Tongue (tissue), 2 donors: Measurements from ENCODE around the gene B4GALT6. TPM values are rescaled to one million over a fixed set of nuclear protein-coding genes. Genes with fewer than 3 reads are reported as not detected.

Source experiments
- DNase-seq: peaks from one replicate; pipeline ENCODE4 v3.0.0-alpha.2; 2015
- total RNA-seq: library from RNA; depleted of rRNA; stranded (reverse); fragments of >200 nt; gene quantifications from one replicate; pipeline ENCODE4 v1.2.3, GENCODE V29; 2014

Gene B4GALT6
- total RNA-seq, 1 donor from 2014 or later = 7.2 TPM

GRCh38 chr18:31658670-31659575, 25.5 kb downstream of the B4GALT6 start:
- no peak for DNase-seq

- peak; percentile 61 for DNase-seq
Measured at GRCh38 chr18:31657823-31658669, 26.3 kb downstream of the B4GALT6 start.

- no peak for DNase-seq
Measured at GRCh38 chr18:31656754-31657153, 27.6 kb downstream of the B4GALT6 start.

- DNase-seq = no peak
Measured at GRCh38 chr18:31655354-31655753, 29.0 kb downstream of the B4GALT6 start.

- no peak for DNase-seq
Measured at GRCh38 chr18:31652877-31653276, 31.5 kb downstream of the B4GALT6 start.

DNA sequence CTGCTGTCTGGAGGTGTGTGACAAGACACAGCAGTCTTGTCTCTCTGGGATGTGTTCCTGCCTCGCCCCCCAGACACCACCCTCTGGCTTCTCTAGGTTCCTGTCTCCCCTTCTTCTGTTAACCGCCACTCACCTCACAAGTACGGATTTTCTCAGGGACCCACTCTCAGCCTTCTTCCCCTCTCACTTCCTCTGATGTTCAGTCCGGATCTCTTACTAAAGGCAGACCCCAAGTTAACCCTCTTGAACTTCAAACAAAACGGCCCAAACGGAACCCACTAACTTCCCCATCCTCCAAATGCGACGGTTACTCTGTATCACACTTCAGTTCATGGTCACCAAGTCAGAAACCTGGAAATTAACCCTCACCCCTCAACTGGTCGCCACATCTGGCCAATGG, 32.0 kb downstream of the B4GALT6 start:
- no peak for DNase-seq

DNA sequence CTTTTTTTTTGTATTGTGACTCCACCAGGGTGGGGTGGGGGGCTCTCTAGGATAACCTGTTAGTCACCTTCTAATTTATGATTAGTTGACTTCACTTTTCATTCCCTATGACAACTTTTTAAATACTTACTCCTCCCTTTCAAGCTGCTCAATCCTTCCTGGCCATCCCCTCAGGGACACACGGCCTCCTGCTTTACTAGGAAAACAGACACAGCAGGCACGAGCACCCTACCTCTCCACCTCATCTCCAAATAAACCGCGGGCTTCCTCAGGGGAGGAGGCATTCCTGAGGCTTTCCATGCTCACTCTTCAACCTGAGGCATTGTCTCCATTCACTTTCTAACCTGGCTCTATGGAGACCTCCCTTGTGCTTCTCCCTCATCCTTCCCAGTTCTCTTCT, 33.0 kb downstream of the B4GALT6 start:
- DNase-seq = no peak

- DNase-seq = no peak
Measured at GRCh38 chr18:31649978-31650719, 34.2 kb downstream of the B4GALT6 start.

- no peak for DNase-seq
Measured at GRCh38 chr18:31649449-31649848, 34.9 kb downstream of the B4GALT6 start.

DNA sequence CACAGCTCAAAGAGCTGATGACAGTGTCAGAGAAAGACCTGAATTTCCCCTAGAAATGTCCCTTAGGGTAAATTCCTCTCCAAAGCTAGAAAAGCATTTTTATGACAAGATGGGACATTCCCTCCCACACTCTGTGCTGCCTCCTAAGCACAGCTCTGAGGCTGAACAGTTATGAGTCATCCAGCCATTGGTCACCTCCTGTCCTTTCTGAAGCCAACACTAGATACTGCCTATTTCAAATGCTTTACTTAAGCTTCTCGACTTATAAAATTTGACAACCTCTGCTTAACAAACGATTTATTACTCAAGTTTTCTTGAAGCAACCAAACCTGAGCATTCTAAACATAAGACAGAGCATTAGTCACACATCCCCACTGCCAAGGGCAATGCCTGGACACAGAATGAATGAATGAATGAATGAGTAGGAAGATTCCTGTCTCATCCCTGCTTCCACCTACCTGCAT, 35.4 kb downstream of the B4GALT6 start:
- DNase-seq = no peak

GRCh38 chr18:31648458-31648857, 35.9 kb downstream of the B4GALT6 start:
- DNase-seq = no peak

- no peak for DNase-seq
Measured at GRCh38 chr18:31647127-31647753, 37.1 kb downstream of the B4GALT6 start.

DNA sequence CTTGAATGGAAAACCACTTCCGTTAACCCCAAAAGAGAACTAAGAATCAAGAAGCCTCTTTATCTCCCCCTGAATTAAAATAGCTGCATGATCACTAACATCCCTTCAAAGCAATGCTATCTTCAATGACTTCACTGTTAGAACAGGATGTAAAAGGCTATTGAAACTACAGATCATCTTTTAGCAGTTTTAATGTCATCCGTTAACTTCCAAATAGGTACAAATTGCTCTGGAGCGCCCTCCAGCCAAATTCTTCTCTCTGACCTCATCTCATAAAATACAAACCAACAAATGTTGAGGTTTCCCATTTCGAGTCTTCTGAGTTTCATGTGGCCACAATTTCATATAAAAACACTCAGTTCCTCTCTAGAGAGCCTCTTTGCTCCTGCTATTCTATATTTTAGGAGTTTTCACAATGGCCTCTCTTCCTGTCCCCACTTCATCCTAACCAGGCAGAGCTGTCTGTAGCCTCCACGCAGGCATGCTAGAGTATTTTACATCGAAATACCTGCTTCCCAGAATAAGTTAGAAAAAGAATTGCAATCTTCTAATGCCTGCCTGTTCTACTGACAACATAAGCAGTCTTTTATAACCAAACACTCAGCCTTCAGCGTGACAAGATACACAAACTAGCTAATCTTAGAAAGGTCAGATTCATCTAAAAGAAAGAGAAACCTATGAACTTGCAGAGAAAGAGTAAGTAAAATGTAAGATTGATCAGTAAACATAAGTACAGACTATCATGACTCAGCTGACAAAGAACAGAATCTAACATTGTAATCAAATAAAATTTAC, 37.9 kb downstream of the B4GALT6 start:
- DNase-seq = no peak

DNA sequence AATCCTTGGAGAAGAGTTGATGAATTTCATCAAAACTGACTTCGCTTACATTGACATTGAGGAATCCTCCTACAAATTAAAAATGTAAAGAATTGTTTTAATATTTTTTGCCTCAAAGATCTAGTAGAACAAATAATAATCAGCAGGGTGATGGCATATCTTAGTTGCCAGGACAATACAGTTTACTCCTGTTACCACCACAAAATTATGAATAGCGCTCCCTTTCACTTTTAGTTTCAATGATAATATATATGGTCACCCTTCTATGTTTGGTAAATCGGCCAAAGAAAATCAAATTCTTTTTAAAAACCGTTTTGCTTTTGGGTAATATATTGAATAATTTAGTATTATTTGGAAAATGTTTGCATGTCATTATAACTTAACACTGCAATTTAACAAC, 39.0 kb downstream of the B4GALT6 start:
- DNase-seq = no peak

DNA sequence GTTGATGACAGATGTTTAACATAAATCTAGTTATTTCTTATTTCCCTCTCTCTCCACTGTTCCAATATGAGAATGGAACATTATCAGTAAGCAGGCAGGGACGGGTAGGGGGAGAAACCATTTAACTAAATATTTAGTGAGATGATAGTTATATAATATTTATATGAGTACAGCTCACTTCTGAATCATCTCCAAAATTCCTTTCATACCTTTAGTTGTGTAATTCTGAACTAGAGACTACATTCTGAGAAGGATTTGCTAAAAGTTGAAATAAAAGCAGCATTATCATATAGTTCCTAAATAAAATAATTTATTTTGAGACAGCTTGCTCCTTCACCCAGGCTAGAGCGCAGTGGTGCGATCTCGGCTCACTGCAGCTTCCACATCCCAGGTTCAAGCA, 41.4 kb downstream of the B4GALT6 start:
- no peak for DNase-seq

DNA sequence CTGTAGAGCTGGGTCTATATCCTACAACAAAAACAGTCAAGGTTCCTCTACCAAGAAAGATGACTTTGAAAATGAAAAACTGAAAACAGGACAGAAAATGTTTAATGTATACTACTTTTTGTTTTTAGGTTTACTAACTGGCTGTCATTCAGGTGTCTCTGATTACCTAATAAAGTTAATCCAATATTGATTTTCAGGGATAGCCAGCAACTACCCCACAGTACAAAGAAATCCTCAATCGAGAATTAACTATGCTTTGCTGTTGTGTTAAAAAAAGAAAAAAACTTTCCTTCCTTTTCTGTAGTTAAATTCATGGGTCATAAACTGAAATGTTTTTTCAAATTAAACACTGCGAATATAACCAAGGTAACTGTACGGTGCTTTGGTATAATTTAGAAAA, 46.9 kb downstream of the B4GALT6 start:
- DNase-seq = no peak

- DNase-seq = no peak
Measured at GRCh38 chr18:31636387-31636786, 48.0 kb downstream of the B4GALT6 start.

DNA sequence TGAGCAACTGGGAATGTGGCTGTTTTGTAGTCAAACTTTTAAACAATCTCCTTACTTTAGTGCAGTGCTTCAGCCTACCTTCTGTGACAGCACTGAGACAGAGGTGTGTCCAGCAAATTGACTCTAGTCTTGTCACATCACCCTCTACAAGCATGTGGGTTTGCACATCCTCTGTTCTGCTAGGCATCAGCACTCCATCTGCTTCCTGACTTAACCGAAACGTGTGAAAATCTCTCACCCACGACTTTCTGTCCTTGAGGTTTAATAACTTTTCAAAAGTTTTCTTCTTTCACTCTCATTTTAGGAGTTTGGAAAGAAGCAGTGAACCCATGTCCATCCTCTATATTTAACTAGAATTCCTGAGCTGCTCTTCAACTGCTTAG, 50.1 kb downstream of the B4GALT6 start:
- no peak for DNase-seq

- no peak for DNase-seq
Measured at GRCh38 chr18:31633392-31634330, 50.7 kb downstream of the B4GALT6 start.

DNA sequence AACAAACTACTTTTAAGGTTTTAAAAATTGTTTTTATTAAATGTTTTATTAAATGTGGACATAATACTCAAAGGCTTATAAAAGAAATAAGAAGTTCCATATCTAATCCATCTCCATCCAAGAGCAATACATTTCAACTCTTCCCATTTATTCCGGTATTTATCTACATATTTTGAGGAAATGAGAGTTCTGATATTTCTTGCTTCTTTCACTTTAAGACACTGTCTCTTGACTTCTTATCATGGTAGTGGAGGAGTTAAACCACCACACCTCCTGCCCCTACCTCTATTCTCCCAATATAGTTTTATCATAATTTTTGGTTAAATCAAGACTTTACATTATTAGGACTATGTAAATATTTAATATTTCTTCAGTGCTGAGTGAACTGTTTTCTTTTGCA, 52.0 kb downstream of the B4GALT6 start:
- no peak for DNase-seq
